Smooth muscle cell (in vitro differentiated cells): Measurements from ENCODE around the gene STARD7. TPM values are rescaled to one million over a fixed set of nuclear protein-coding genes. Genes with fewer than 3 reads are reported as not detected.

Source experiments
- DNase-seq: peaks from one replicate; lab custom pipeline; 2025; ENCODE audit not compliant: unreplicated experiment; lab: John Stamatoyannopoulos, UW
- H2AFZ ChIP-seq: fragments of 200-600 bp; sonication (generic); 2 replicates; pipeline ENCODE4 v1.6.0; 2016; ENCODE audit warnings: antibody characterized with exemption, low read depth, mild to moderate bottlenecking
- H3F3A ChIP-seq: fragments of 200-600 bp; sonication (generic); 2 replicates; pipeline ENCODE4 v1.6.0; 2017; ENCODE audit warnings: antibody characterized with exemption, low read depth
- H3K27ac ChIP-seq: fragments of 200-600 bp; sonication (generic); 2 replicates; pipeline ENCODE4 v1.5.1; 2016; ENCODE audit warnings: low read depth, mild to moderate bottlenecking
- H3K27me3 ChIP-seq: fragments of 200-600 bp; sonication (generic); 2 replicates; pipeline ENCODE4 v1.6.1; 2016; ENCODE audit warnings: low read depth, mild to moderate bottlenecking
- H3K36me3 ChIP-seq: fragments of 200-600 bp; sonication (generic); 2 replicates; pipeline ENCODE4 v1.5.1; 2016; ENCODE audit warnings: low read depth
- H3K4me1 ChIP-seq: fragments of 200-600 bp; sonication (generic); 2 replicates; pipeline ENCODE4 v1.5.1; 2016; ENCODE audit warnings: low read depth
- H3K4me2 ChIP-seq: fragments of 200-600 bp; sonication (generic); 2 replicates; pipeline ENCODE4 v1.6.0; 2016; ENCODE audit warnings: mild to moderate bottlenecking
- H3K4me3 ChIP-seq: fragments of 200-600 bp; sonication (generic); 2 replicates; pipeline ENCODE4 v1.5.1; 2016; ENCODE audit warnings: mild to moderate bottlenecking
- H3K79me2 ChIP-seq: fragments of 200-600 bp; sonication (generic); 2 replicates; pipeline ENCODE4 v1.6.0; 2016; ENCODE audit warnings: low read depth, mild to moderate bottlenecking
- H3K9ac ChIP-seq: fragments of 200-600 bp; sonication (generic); 2 replicates; pipeline ENCODE4 v1.6.0; 2016; ENCODE audit warnings: low read depth
- H3K9me3 ChIP-seq: fragments of 200-600 bp; sonication (generic); replicated peaks from 2 replicates; pipeline ENCODE4 v1.5.1; 2016; ENCODE audit warnings: low read depth
- H4K20me1 ChIP-seq: fragments of 200-600 bp; sonication (generic); 2 replicates; pipeline ENCODE4 v1.6.0; 2016; ENCODE audit warnings: low read depth
- WGBS: methylation state at CpG from one replicate; pipeline ENCODE4 v1.1.7; 2016; ENCODE audit warnings: low lambda C conversion rate; 5-methylcytosine and 5-hydroxymethylcytosine counted together
- polyA plus RNA-seq: library from polyadenylated mRNA; unstranded; fragments of >200 nt; fragmentation: Nextera tagmentation; extraction: Ambion mirVana; gene quantifications from 2 replicates; pipeline ENCODE4 v1.2.1, GENCODE V29; 2016
- total RNA-seq: library from RNA; depleted of rRNA; stranded (reverse); fragments of >200 nt; gene quantifications from 2 replicates; pipeline ENCODE4 v1.2.3, GENCODE V29; 2014
- TF ChIP-seq, protein P1 (sequence below): fragments of 200-600 bp; sonication (generic); IDR thresholded peaks from 2 replicates; pipeline ENCODE4 v1.5.1; 2017; ENCODE audit warnings: borderline replicate concordance, mild to moderate bottlenecking, antibody characterized with exemption; ENCODE audit not compliant: insufficient read depth, poor library complexity, severe bottlenecking

Gene STARD7
- total and polyA plus RNA-seq, 2 experiments from 2014 or later: 62.3 to 64.4 TPM

DNA sequence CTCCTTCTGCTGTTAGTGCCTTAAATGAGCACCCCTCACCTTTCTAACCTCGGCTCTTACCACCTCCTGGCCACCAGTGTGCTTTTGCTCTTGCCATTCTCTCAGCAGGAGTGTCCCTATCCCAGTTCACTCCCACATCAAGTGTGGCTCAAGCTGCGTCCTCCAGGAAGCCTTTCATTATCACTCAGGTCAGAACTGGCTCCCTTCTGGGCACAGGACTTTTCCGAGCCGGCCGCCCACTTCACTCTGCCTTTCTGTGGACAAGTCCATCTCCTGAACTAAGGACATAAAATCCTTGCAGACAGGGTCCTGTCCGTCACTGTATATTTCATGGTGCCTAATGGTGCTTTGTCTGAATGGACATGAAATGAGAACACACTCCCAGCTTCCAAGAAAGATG, 41.6 kb upstream of the STARD7 start:
- DNase-seq: no peak
- H2AFZ ChIP-seq: no peak overlapping the region
- no peak overlapping the region for H3K27ac ChIP-seq
- TF ChIP-seq, protein P1, sequence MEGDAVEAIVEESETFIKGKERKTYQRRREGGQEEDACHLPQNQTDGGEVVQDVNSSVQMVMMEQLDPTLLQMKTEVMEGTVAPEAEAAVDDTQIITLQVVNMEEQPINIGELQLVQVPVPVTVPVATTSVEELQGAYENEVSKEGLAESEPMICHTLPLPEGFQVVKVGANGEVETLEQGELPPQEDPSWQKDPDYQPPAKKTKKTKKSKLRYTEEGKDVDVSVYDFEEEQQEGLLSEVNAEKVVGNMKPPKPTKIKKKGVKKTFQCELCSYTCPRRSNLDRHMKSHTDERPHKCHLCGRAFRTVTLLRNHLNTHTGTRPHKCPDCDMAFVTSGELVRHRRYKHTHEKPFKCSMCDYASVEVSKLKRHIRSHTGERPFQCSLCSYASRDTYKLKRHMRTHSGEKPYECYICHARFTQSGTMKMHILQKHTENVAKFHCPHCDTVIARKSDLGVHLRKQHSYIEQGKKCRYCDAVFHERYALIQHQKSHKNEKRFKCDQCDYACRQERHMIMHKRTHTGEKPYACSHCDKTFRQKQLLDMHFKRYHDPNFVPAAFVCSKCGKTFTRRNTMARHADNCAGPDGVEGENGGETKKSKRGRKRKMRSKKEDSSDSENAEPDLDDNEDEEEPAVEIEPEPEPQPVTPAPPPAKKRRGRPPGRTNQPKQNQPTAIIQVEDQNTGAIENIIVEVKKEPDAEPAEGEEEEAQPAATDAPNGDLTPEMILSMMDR: no peak
- no peaks in the 10 kb centered on the region for H3K36me3 ChIP-seq
- no peak overlapping the region for H3K9ac ChIP-seq
- H3K79me2 ChIP-seq: no peaks in the 10 kb centered on the region
- H3K4me2 ChIP-seq: no peak overlapping the region
- 97% methylated on average over 6 of the region's 6 CpGs for WGBS
- H3F3A ChIP-seq: peaks cover 4% of the 10 kb centered on the region
- H3K4me3 ChIP-seq: no peak overlapping the region
- no peaks in the 10 kb centered on the region for H3K9me3 ChIP-seq
- H4K20me1 ChIP-seq: no peaks in the 10 kb centered on the region
- H3K27me3 ChIP-seq: no peaks in the 10 kb centered on the region
- no peaks in the 10 kb centered on the region for H3K4me1 ChIP-seq

DNA sequence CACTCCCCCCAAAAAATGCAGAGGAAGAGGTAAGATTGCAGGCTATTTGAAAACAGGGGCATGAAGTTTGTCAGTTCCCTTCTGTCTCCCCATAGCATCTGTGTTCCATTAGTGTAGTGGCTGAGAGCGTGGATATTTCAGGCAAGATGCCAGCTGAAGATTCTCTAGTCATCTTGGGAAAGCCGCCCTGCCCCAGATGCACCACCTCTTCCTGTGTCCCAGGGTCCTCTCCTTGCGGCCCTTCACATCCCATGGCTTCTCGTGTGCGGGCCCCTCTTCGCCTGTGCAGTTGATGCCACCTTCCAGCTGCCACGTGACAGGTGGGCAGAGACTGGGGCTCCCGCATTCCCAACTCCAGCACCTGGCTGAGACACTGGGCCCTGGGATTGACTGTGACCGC, 41.0 kb upstream of the STARD7 start:
- 88% methylated on average over 9 of the region's 9 CpGs for WGBS
- Histone ChIP-seq H3K27me3 (no peaks in the 10 kb centered on the region), H3F3A (peaks cover 4% of the 10 kb centered on the region), H3K27ac (no peak overlapping the region), H3K4me1 (no peaks in the 10 kb centered on the region), H3K4me2 (no peak overlapping the region), H4K20me1 (no peaks in the 10 kb centered on the region), H3K9ac (no peak overlapping the region), H2AFZ (no peak overlapping the region), H3K36me3 (no peaks in the 10 kb centered on the region), H3K4me3 (no peak overlapping the region), H3K79me2 (no peaks in the 10 kb centered on the region), H3K9me3 (no peaks in the 10 kb centered on the region)
- no peak for DNase-seq
- TF ChIP-seq, protein P1: no peak

DNA sequence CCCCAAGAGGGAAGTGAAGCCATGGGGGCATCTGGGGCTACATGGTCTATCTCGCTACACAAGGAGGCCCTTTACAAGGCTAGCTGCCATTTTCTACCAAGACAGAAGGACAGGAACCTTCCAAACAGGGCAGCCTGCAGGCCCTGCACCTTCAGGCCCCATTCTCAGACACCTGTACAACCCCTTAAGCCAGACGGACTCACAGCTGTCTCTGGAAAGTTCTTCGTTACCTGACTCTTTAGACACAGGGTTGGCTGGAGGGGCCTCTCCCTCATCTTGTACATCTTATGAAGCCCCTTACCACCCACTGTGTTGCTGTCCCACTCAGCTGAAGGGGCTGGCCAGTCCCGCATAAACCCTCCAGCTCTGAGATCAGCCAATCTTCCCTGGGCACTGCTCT, 40.0 kb upstream of the STARD7 start:
- H3K4me1 ChIP-seq: no peaks in the 10 kb centered on the region
- H3K4me2 ChIP-seq: no peak overlapping the region
- no peaks in the 10 kb centered on the region for H3K27me3 ChIP-seq
- H3K36me3 ChIP-seq: no peaks in the 10 kb centered on the region
- no peak for DNase-seq
- H3K4me3 ChIP-seq: no peak overlapping the region
- peaks cover 4% of the 10 kb centered on the region for H3F3A ChIP-seq
- H3K9me3 ChIP-seq: no peaks in the 10 kb centered on the region
- WGBS: 96% methylated on average over 4 of the region's 4 CpGs
- H3K79me2 ChIP-seq: no peaks in the 10 kb centered on the region
- no peak overlapping the region for H2AFZ ChIP-seq
- TF ChIP-seq, protein P1: no peak
- H4K20me1 ChIP-seq: no peaks in the 10 kb centered on the region
- no peak overlapping the region for H3K27ac ChIP-seq
- no peak overlapping the region for H3K9ac ChIP-seq

GRCh38 chr2:96247896-96248295, 39.3 kb upstream of the STARD7 start:
- Histone ChIP-seq H4K20me1 (no peaks in the 10 kb centered on the region), H3K27me3 (no peaks in the 10 kb centered on the region), H3K4me2 (no peak overlapping the region), H3K79me2 (no peaks in the 10 kb centered on the region), H3K9me3 (no peaks in the 10 kb centered on the region), H3K36me3 (no peaks in the 10 kb centered on the region), H3F3A (peaks cover 4% of the 10 kb centered on the region), H3K27ac (no peak overlapping the region), H2AFZ (no peak overlapping the region), H3K4me1 (no peaks in the 10 kb centered on the region), H3K4me3 (no peak overlapping the region), H3K9ac (no peak overlapping the region)
- 97% methylated on average over 5 of the region's 5 CpGs for WGBS
- TF ChIP-seq, protein P1: no peak
- DNase-seq: no peak
